SK-N-MC (cell line): ENCODE data around the gene LIN54.

Experiments used
- EZH2 ChIP-seq: fragments of 200-600 bp; sonication (generic); IDR thresholded peaks from one replicate; pipeline ENCODE4 v1.6.1; 2017; ENCODE audit warnings: antibody characterized with exemption
- FOXP2 ChIP-seq: optimal IDR thresholded peaks from 2 replicates; pipeline ENCODE3; 2011; ENCODE audit warnings: mild to moderate bottlenecking, moderate library complexity; ENCODE audit not compliant: insufficient read depth; ENCODE audit errors: extremely low read length, control extremely low read depth
- POLR2AphosphoS5 ChIP-seq: IDR thresholded peaks from 2 replicates; pipeline ENCODE4 v1.6.1; 2012; ENCODE audit warnings: mild to moderate bottlenecking, low read depth, low read length, borderline replicate concordance

GRCh38 chr4:82983444-82983843 lies 27.2 kb downstream of the LIN54 start:
- TF ChIP-seq POLR2AphosphoS5 (no peak), EZH2 (no peak), FOXP2 (no peak)
